HG02763 (cell line): ENCODE data around the gene KIF7.
A peak's percentile ranks its signal among the peaks of the same experiment; 100 is the strongest.
"Not testable (repeated sequence)": the region's sequence is repeated elsewhere in the genome, so short reads cannot be mapped to it uniquely, and the experiment has no call there.

Experiments
- ATAC-seq: cut with Tn5 transposase; IDR thresholded peaks from one replicate; pipeline ENCODE4 v1.9.1; 2021; ENCODE audit warnings: mild to moderate bottlenecking, moderate library complexity; ENCODE audit not compliant: unreplicated experiment

KIF7 gene, protein sequence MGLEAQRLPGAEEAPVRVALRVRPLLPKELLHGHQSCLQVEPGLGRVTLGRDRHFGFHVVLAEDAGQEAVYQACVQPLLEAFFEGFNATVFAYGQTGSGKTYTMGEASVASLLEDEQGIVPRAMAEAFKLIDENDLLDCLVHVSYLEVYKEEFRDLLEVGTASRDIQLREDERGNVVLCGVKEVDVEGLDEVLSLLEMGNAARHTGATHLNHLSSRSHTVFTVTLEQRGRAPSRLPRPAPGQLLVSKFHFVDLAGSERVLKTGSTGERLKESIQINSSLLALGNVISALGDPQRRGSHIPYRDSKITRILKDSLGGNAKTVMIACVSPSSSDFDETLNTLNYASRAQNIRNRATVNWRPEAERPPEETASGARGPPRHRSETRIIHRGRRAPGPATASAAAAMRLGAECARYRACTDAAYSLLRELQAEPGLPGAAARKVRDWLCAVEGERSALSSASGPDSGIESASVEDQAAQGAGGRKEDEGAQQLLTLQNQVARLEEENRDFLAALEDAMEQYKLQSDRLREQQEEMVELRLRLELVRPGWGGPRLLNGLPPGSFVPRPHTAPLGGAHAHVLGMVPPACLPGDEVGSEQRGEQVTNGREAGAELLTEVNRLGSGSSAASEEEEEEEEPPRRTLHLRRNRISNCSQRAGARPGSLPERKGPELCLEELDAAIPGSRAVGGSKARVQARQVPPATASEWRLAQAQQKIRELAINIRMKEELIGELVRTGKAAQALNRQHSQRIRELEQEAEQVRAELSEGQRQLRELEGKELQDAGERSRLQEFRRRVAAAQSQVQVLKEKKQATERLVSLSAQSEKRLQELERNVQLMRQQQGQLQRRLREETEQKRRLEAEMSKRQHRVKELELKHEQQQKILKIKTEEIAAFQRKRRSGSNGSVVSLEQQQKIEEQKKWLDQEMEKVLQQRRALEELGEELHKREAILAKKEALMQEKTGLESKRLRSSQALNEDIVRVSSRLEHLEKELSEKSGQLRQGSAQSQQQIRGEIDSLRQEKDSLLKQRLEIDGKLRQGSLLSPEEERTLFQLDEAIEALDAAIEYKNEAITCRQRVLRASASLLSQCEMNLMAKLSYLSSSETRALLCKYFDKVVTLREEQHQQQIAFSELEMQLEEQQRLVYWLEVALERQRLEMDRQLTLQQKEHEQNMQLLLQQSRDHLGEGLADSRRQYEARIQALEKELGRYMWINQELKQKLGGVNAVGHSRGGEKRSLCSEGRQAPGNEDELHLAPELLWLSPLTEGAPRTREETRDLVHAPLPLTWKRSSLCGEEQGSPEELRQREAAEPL (N-terminal part only)

DNA sequence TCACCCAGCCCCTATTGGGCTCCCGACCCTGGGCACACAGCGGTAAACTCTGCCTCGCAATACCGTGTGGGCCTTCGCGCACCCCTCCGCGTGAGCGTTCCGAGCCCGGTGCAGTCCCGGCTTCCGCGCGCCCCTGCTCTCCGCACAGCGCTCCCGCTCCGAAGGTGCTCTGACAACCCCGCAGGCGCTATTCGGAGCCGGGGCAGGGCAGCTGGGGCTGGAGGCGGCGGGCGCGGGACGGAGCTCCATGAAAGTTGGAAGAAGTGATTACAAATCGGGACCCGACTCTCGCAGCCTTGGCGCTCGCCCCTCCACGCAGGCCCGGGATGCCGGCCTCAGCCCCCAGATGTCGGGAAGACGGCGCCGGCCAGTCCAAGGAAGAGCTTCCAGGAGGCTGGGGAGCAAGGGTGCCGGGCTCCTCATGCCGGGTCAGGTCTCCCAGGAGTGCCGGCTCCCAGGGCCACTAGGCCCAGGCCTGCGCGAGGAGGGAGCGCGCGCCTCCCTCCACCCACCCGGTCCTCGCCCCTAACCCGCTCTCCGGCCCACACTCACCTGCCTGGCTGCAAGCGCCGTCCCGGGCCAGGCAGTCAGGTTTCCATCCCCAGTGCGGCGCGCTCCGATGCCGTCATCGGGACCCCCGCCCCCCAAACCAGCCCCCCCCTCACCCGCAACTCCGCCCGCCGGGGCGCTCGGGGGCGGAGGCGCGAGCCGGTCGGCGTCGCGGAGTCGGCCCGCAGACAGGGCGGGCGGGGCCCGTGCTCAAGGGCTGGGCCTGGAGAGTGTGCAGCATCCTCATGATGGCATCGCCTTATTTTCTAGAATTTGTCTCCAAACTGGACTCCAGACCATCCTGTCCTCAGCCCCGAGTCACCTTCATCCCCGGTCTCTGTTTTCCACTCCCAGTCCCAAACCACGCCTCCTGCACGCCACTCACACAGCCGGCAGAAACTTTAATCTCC is at the start of gene KIF7:
KIF7 (minus strand) TSS at position 621 of the 959 bp plus-strand sequence. CDS start 2,537 bp downstream, outside the sequence.
- no peak for ATAC-seq

DNA sequence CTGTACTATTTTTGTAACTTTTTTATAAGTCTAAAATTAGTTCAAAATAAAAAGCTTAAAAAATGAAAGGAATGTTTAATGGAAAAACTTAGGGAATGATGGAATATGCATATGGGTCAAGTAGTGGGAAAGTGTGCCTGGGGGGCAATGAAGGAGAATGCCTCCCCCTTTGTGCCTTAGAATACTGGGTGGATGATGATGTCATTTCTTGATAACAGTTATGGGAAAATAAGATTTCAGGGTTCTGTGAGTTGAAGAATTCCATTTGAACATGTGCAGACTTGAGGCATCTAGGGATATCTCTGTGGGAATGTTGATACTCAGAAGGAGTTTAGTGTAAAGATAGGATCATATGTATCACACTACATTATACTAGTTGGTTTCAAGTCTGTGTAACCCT is 49.1 kb upstream of the KIF7 start:
- ATAC-seq, result no peak

DNA sequence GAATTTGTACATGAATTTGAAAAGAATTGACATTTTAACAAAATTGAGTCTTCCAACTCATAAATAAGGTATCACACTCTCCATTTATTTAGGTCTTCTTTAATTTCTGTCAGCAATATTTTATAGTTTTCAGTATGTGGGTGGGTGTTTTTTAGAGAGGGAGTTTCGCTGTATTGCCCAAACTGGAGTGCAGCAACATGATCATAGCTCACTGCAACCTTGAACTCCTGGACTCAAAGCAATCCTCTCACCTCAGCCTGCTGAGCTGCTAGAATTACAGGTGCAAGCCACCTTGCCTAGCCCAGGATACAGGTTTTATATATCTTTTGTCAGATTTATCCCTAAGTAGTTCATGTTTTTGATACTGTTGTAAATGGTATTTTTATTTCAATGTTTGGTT is 39.9 kb upstream of the KIF7 start:
- no peak for ATAC-seq

- no peak for ATAC-seq
These were observed 38.4 kb upstream of the KIF7 start for GRCh38 chr15:89693696-89694095.

- ATAC-seq, result no peak
These were observed 37.8 kb upstream of the KIF7 start for GRCh38 chr15:89693091-89693490.

- peak; percentile 88 for ATAC-seq
These were observed 35.3 kb upstream of the KIF7 start, which contains the start of the genes PEX11A and WDR93 for GRCh38 chr15:89690276-89691218. TSS of gene PEX11A (minus strand) at chr15:89690754. CDS start at chr15:89690632, 122 bp downstream. TSS of gene WDR93 (plus strand) at chr15:89690811. CDS start at chr15:89701747, 10,936 bp downstream.

DNA sequence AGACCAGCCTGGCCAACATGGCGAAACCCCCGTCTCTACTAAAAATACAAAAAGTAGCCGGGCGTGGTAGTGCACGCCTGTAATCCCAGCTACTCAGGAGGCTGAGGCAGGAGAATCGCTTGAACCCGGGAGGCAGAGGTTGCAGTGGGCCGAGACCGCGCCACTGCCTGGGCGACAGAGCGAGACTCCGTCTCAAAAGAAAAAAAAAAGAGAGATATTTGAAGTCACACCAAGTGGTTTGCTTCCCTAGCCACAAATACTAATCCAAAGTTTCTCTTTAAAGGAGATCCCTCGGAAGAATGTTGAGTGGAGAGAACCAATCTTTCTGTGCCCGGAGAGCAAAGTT is 34.6 kb upstream of the KIF7 start:
- ATAC-seq, result not testable (repeated sequence)

DNA sequence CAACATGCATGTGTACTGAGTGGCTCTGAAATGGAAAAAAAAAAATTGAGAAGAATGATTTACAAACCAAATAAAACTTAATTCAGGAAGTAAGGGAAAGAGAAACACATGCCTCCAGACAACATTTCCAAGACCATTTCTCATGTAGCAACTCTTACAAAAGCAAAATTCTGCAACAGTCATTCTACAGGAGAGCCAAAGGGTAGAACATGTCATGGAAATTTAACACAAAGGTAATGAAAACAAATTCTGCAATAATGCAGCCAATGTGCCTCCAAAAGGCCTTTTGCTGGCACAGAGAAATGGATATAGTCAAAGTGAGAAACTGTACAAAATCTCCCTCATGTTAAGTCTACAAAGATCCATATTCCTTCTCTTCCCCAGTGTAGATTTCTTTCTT is 31.3 kb upstream of the KIF7 start:
- ATAC-seq, result no peak

- no peak for ATAC-seq
These were observed 30.7 kb upstream of the KIF7 start for GRCh38 chr15:89685995-89686394.

DNA sequence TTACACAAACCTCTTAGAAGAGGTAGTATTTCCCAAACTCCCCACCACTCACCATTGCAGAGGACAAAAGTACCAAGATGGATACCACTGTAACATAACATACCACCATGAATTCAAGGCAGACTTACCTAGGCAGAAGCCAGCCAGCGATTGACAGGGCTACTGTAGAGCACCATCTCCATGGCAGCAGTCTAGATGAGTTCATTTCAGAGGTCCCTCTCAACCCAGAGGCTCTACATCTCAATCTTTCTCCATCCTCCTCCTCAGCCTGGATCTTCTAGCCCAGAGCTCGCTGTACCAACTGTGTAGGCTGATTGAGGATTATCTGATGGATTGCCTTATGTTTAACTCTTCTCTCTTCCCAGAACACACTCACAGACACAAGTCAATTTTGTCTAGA is 25.9 kb upstream of the KIF7 start:
- no peak for ATAC-seq

- no peak for ATAC-seq
These were observed 25.1 kb upstream of the KIF7 start for GRCh38 chr15:89680282-89680873.

DNA sequence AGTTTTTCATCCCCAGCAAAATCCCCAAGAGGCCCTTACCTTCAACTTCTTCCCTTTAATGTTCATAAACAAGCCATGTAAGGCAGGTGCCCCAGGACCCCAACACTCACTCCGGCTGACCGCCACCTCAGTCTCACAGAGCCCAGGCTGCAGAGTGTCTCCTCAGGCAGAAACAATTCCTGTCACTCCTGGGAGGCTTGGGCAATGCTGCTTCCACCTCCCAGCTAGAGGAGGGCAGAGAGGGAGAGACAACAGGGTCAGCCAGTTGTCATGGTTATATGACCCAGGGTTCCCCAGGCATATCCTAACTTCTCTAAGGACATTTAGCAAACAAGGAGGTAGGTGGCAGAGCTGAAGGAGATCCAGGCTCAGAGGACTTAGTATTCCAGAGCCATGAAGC is 23.9 kb upstream of the KIF7 start, which contains the start of gene PLIN1:
PLIN1 (minus strand) TSS at position 156 of the 400 bp plus-strand sequence. CDS start 1,878 bp downstream, outside the sequence.
- no peak for ATAC-seq

GRCh38 chr15:89677381-89677780 is 22.1 kb upstream of the KIF7 start:
- no peak for ATAC-seq

DNA sequence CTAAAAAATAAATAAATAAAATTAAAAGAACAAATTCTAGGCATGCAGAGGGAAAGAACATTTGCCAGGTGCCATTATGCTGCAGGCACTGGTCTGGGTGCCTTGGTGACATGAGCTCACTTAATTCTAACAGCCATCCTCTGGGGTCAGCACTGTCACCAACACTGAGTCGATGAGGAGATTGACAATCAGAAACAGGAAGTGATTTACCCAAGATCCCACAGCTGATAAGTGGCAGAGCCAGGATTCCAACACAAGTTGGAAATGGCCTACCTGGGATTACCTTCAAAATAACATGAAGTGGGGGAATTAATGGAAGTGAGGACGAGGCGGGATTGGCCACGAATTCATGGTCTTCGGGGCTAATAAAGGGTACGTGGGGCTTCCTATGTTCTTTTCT is 20.3 kb upstream of the KIF7 start:
- no peak for ATAC-seq

- no peak for ATAC-seq
These were observed 19.3 kb upstream of the KIF7 start for GRCh38 chr15:89674526-89674925.

DNA sequence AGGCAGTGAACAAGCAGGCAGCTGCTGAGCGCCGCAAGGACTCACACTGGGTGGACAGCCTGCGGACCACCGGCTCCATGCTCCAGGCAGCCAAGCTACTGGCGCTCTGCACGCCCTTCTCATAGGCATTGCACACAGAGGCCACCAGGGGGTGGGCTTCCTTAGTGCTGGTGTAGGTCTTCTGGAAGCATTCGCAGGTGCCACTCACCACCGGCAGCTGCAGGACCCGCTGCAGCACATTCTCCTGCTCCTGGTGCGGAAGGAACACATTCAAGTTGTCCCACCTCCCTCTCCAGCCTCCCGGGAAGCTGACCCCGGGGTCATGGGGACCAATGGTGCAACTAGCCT is 17.9 kb upstream of the KIF7 start:
- ATAC-seq, result no peak

- no peak for ATAC-seq
These were observed 17.2 kb upstream of the KIF7 start for GRCh38 chr15:89672221-89673164.
